Measurements from ENCODE around the gene RBM6.

RBM6 gene

DNA sequence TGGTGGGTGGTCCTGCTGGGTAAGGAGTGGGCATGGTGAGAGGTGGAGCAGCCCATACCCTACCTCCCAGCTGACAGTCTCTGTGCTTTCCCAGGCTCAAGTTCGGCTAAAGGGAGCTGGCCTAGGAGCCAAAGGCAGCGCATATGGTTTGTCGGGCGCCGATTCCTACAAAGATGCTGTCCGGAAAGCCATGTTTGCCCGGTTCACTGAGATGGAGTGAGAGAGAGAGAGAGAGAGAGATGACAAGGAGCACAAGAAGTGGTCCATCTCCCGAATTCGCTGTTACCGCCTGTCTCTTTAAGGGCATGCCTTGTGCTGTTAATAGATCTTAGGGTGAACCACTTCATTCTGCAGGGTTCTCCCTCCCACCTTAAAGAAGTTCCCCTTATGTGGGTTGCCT, 178.3 kb downstream of the RBM6 start:
- in situ Hi-C loops (cut with HindIII; ENCODE audit: low sequenced_read_pairs), result no loop called here
- H3K4me3 ChIP-seq (ENCODE audit: low read depth, low read length), result no peak overlapping the region
- TF ChIP-seq, protein P1, sequence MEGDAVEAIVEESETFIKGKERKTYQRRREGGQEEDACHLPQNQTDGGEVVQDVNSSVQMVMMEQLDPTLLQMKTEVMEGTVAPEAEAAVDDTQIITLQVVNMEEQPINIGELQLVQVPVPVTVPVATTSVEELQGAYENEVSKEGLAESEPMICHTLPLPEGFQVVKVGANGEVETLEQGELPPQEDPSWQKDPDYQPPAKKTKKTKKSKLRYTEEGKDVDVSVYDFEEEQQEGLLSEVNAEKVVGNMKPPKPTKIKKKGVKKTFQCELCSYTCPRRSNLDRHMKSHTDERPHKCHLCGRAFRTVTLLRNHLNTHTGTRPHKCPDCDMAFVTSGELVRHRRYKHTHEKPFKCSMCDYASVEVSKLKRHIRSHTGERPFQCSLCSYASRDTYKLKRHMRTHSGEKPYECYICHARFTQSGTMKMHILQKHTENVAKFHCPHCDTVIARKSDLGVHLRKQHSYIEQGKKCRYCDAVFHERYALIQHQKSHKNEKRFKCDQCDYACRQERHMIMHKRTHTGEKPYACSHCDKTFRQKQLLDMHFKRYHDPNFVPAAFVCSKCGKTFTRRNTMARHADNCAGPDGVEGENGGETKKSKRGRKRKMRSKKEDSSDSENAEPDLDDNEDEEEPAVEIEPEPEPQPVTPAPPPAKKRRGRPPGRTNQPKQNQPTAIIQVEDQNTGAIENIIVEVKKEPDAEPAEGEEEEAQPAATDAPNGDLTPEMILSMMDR (IDR thresholded peaks at IDR 0.05; ENCODE audit: low read depth, low read length, missing control alignments), result no peak
- no peak for DNase-seq (ENCODE audit: low read depth)

DNA sequence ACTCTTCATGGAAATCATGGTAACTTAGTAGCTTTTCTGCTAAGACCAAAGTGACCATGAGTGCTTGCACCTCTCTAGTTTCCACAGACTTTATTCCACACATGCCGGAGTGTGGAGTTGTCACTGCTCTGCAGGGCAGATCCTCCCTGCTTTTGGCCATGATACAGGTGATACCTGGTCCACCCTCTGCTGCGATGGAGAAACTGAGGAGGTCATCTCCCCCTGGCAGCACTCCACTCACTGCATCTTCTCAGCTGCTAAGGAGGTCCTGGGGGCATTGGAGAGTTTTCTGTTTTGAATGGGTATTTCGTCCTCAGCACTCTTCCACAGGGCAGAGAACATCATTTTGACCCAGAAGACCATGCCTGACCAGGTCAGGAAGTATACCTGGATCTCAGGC, 179.8 kb downstream of the RBM6 start:
- in situ Hi-C loops (cut with HindIII; ENCODE audit: low sequenced_read_pairs), result no loop called here
- DNase-seq (ENCODE audit: low read depth), result no peak
- H3K4me3 ChIP-seq (ENCODE audit: low read depth, low read length), result no peak overlapping the region
- TF ChIP-seq, protein P1 (IDR thresholded peaks at IDR 0.05; ENCODE audit: low read depth, low read length, missing control alignments), result no peak

DNA sequence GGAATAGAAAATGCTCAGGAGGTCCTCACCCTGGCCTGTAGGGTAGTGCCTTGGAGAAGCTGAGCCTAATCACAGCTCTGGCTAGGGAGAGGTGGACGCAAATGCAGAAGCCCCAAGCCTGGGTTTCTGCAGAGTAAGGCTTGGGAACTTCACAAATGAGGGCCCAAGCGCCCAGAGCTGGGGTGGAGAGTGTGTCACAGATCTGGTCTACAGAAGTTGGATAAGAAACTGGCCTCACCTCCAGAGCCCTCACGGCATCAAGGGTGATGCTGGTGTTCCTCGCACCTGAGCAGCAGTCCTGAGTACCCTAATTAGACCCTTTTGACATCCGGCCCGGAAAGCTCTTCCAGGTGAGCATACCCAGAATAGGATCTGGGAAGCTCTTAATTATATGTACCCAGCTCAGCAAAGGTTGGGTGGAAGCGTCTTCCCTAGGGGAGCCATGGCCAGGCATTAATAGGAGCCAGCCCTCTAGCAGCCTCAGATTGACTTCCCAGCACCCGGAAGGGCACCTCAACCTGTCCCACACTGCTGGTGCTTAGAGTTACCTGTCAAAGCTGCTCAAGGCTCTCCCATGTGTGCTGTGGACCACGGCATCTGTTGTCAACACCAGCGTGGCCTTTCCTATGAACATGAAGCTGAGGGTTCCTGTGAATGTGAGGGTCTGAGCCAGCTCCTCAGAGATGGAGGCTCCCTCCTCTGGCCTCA, 180.6 kb downstream of the RBM6 start:
- in situ Hi-C loops (cut with HindIII; ENCODE audit: low sequenced_read_pairs), result no loop called here
- TF ChIP-seq, protein P1 (IDR thresholded peaks at IDR 0.05; ENCODE audit: low read depth, low read length, missing control alignments), result no peak
- H3K4me3 ChIP-seq (ENCODE audit: low read depth, low read length), result no peak overlapping the region
- DNase-seq (ENCODE audit: low read depth), result no peak

DNA sequence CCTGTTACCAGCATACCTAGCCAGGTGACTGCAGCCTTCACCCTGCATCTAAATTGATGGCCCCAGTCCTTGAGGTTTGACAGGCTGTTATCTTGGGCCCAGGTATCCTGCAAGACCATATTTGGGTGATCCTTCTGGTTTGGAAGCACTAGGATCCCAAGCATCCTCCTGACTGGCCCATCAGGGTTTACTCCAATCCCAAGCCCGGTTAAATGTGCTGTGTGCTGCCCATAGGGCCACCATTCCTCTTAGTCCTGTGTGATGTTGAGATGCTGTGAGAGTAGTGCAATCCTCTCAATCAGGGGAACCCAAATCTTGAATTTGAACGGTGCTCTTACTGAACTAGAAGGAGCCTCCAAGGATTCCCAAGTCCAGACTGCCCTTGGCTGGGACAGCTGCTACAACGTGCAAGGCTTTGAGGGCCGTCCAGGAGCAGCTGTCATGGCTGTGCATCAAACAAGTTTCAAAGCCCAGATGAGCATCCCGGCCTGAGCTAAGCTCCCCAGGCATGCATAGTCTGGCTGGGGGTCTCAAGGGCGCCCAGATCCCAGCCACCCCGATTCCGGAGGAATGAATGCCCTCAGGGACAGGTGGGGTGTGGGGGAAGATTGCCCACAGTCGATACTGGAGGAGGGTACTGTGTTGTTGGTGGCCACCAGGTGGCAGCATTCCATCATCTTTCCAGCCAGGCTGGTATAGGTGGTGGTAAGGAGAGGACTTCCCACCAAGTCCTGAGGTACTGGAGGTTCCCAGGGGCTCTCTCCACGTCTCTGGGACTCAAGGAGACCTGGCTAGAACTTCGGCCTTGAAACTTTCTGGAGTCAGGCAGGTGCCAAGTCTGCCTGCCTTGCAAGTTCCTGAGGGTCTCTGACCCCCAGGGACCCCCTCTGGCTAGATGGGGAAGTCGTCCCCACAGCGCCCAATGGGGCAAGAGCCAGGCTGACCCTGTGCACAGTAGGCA, 181.4 kb downstream of the RBM6 start:
- in situ Hi-C loops (cut with HindIII; ENCODE audit: low sequenced_read_pairs), result no loop called here

DNA sequence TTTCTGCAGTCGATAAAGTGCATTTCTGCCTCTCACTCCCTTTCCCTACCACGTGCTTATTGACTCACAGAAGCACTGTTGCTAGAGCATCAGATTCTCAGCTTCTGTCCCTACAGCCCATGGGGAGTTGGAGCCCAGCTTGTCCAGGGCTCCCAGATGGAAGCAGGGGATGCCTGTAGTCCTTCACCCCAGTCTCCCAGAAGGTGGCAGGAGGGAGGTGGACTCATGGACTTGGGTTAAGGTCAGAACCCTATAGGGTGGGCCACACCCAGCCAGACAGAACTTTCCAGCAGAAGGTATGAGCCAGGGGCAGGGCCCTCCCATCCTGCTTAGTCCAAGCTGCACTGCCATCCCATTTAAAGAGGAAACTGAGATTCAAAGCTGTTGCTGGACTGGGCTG, 182.1 kb downstream of the RBM6 start:
- no peak overlapping the region for H3K4me3 ChIP-seq (ENCODE audit: low read depth, low read length)
- no peak for DNase-seq (ENCODE audit: low read depth)
- TF ChIP-seq, protein P1 (IDR thresholded peaks at IDR 0.05; ENCODE audit: low read depth, low read length, missing control alignments), result peak; percentile 17
- in situ Hi-C loops (cut with HindIII; ENCODE audit: low sequenced_read_pairs), result no loop called here

More for the DNA sequence above, 181.4 kb downstream of the RBM6 start:
- TF ChIP-seq, protein P1 (IDR thresholded peaks at IDR 0.05; ENCODE audit: low read depth, low read length, missing control alignments), result peak; percentile 80
- no peak overlapping the region for H3K4me3 ChIP-seq (ENCODE audit: low read depth, low read length)
- DNase-seq (ENCODE audit: low read depth), result peak; percentile 66

DNA sequence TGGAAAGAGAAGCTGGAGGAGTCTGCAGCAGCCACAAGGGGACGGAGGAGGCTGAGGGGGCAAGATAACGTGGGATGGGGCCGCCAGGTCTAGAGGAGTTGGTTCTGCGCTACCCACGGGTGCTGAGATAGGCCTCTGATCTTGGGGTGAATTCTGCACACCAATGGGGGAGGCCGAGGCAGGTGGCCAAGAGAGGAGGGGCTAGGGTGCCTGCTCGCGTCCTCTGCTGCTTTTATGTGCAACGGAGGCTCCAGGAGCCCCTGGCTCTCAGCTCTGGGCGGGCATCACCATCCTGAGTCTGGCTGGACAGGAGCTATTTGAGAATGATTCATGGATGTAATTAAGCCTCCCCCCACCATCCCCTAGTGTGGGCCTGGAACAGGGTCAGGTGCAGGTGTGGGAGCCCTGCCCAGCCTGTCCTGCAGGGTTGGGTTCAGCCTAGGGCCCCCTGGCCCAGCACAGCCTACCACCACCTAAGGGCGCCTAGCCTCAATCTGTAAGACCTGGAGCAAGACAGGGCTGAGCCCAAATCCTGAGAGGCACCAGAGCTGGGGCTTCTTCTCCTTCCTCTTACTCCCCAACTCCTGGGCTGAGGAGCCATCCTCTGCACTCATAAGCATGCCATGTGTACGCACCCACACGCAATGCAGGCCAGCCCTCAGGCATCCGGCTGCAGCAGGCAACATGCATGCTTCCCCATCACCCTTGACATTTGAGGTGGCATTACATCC, 182.9 kb downstream of the RBM6 start:
- in situ Hi-C loops (cut with HindIII; ENCODE audit: low sequenced_read_pairs), result no loop called here
- H3K4me3 ChIP-seq (ENCODE audit: low read depth, low read length), result no peak overlapping the region
- DNase-seq (ENCODE audit: low read depth), result no peak
- TF ChIP-seq, protein P1 (IDR thresholded peaks at IDR 0.05; ENCODE audit: low read depth, low read length, missing control alignments), result no peak

All from astrocyte of the cerebellum (primary cell).